ENCODE results near the gene RALGDS.

DNA sequence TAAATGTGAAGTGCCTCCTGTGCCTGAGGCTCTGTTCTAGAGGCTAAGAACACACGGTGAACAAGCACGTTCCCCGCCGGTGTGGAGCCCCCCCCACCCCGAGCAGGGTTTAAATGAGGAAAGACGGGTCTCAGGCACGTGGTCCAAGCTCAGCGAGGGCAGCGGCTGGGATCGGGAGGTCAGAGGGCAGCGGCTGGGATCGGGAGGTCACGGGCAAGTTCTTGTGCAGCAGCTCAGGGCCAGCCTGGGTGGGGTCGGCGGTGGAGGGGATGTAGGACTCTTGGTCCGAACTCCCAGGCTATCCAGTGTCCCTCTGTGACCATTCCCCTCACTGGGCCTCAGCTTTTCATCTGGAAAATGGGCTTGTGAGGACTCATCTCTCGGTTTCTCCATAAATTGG, 45.4 kb upstream of the RALGDS start:
- TF ChIP-seq, protein P1, sequence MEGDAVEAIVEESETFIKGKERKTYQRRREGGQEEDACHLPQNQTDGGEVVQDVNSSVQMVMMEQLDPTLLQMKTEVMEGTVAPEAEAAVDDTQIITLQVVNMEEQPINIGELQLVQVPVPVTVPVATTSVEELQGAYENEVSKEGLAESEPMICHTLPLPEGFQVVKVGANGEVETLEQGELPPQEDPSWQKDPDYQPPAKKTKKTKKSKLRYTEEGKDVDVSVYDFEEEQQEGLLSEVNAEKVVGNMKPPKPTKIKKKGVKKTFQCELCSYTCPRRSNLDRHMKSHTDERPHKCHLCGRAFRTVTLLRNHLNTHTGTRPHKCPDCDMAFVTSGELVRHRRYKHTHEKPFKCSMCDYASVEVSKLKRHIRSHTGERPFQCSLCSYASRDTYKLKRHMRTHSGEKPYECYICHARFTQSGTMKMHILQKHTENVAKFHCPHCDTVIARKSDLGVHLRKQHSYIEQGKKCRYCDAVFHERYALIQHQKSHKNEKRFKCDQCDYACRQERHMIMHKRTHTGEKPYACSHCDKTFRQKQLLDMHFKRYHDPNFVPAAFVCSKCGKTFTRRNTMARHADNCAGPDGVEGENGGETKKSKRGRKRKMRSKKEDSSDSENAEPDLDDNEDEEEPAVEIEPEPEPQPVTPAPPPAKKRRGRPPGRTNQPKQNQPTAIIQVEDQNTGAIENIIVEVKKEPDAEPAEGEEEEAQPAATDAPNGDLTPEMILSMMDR (IDR thresholded peaks at IDR 0.05): no peak
- no peak for TF ChIP-seq POLR2A (IDR thresholded peaks at IDR 0.05)
